HepG2 (cell line): ENCODE measurements around the gene IL15. TPM values are rescaled to one million over a fixed set of nuclear protein-coding genes. Genes with fewer than 3 reads are reported as not detected.

ENCODE experiments used
- ATAC-seq: fragments of 200-7000 bp; cut with Tn5 transposase; 3 replicates; pipeline ENCODE4 v1.9.1; 2020; ENCODE audit warnings: mild to moderate bottlenecking, moderate library complexity
- BruUV-seq: library from RNA; stranded (reverse); fragments of 400-500 nt; replicated peaks from 2 replicates; lab custom pipeline; 2021; lab: Mats Ljungman, UMichigan
- CTCF ChIA-PET: fragments of 300-600 bp; formaldehyde crosslinking; extraction: SDS; loops from one replicate; lab custom pipeline; 2021; ENCODE audit warnings: low total read pairs, inconsistent platforms, low intra/inter-chr PET ratio; lab: Yijun Ruan, JAX
- POLR2A ChIA-PET: fragments of 350-600 bp; sonication (Branson Sonifier 250); formaldehyde crosslinking; loops from one replicate; lab custom pipeline; 2020; ENCODE audit warnings: antibody characterized with exemption, inconsistent platforms; lab: Yijun Ruan, JAX
- DNase-seq: peaks from one replicate; pipeline ENCODE4 v3.0.0-alpha.2; 2015; ENCODE audit warnings: low spot score
- FAIRE-seq: peaks from 3 replicates; lab custom pipeline; 2011; peaks lifted over from hg19 to GRCh38; lab: Jason Lieb, UNC
- H2AFZ ChIP-seq: one replicate; pipeline ENCODE4 v1.6.1; 2011; ENCODE audit warnings: low read length, inconsistent platforms
- H3K27ac ChIP-seq: fragments of 300-600 bp; 3 replicates; pipeline ENCODE4 v1.8.0; 2011; ENCODE audit warnings: mixed run types, mild to moderate bottlenecking, mixed read lengths, low read length, inconsistent platforms; ENCODE audit not compliant: insufficient read depth; ENCODE audit errors: extremely low read length
- H3K27me3 ChIP-seq, 2 experiments: fragments of 200-600 bp in 1 of 2; 2 replicates in 1 of 2; 3 replicates in 1 of 2; pipeline versions ENCODE4 v1.6.0 to v1.8.0; 2011; ENCODE audit warnings: low read length in 2 of 2, mild to moderate bottlenecking in 2 of 2, moderate library complexity in 2 of 2, inconsistent platforms in 1 of 2; ENCODE audit not compliant: insufficient read depth in 2 of 2, control insufficient read depth in 1 of 2
- H3K36me3 ChIP-seq, 2 experiments: fragments of 200-600 bp in 1 of 2; replicated peaks in 1 of 2; 2 replicates in 1 of 2; 3 replicates in 1 of 2; pipeline versions ENCODE4 v1.5.1 to v1.8.0; 2011; ENCODE audit warnings: low read length in 2 of 2, inconsistent platforms in 1 of 2; ENCODE audit not compliant: insufficient read depth in 2 of 2, control insufficient read depth in 1 of 2
- H3K4me1 ChIP-seq: 2 replicates; pipeline ENCODE4 v1.5.1; 2012; ENCODE audit warnings: low read length, inconsistent platforms; ENCODE audit not compliant: insufficient read depth
- H3K4me2 ChIP-seq: 2 replicates; pipeline ENCODE4 v1.6.0; 2011; ENCODE audit warnings: low read depth, low read length, inconsistent platforms
- H3K4me3 ChIP-seq, 3 experiments: fragments of 200-600 bp in 1 of 3; sonication (generic), shearing (Covaris generic) in 1 of 3; replicated peaks in 1 of 3; 2 replicates each; pipeline ENCODE4 v1.5.1; 2011 to 2016; ENCODE audit warnings: low read length in 3 of 3, inconsistent platforms in 2 of 3, low read depth in 2 of 3, mild to moderate bottlenecking in 2 of 3, control low read depth in 1 of 3, mixed read lengths in 1 of 3; ENCODE audit not compliant: insufficient read depth in 1 of 3
- H3K79me2 ChIP-seq: one replicate; pipeline ENCODE4 v1.6.1; 2011; ENCODE audit warnings: low read length, inconsistent platforms; ENCODE audit not compliant: insufficient read depth
- H3K9ac ChIP-seq: 2 replicates; pipeline ENCODE4 v1.6.0; 2011; ENCODE audit warnings: mild to moderate bottlenecking, low read depth, low read length, inconsistent platforms; ENCODE audit not compliant: insufficient read depth
- H3K9me3 ChIP-seq: 2 replicates; pipeline ENCODE4 v1.5.1; 2012; ENCODE audit warnings: mild to moderate bottlenecking, low read length
- H4K20me1 ChIP-seq: 2 replicates; pipeline ENCODE4 v1.6.0; 2011; ENCODE audit warnings: inconsistent platforms, mild to moderate bottlenecking, low read length, moderate library complexity; ENCODE audit not compliant: insufficient read depth
- CEBPB ChIP-seq: IDR thresholded peaks from 2 replicates; pipeline ENCODE4 v1.6.1; 2011; ENCODE audit warnings: low read depth, low read length, improper control_type of control experiment, borderline replicate concordance
- ZNF430 ChIP-seq: sonication (generic); formaldehyde crosslinking; IDR thresholded peaks from 2 replicates; pipeline ENCODE4 v1.9.0; 2021; ENCODE audit warnings: mild to moderate bottlenecking, missing genetic modification reagents
- ZNF451 ChIP-seq: sonication (generic); formaldehyde crosslinking; IDR thresholded peaks from 2 replicates; pipeline ENCODE4 v1.5.0; 2020; ENCODE audit warnings: mild to moderate bottlenecking, missing genetic modification reagents
- ZNF616 ChIP-seq: sonication (generic); formaldehyde crosslinking; IDR thresholded peaks from 2 replicates; pipeline ENCODE4 v1.5.0; 2020; ENCODE audit warnings: low read depth, mild to moderate bottlenecking, missing genetic modification reagents
- ZNF720 ChIP-seq: sonication (generic); formaldehyde crosslinking; IDR thresholded peaks from 2 replicates; pipeline ENCODE4 v1.4.0; 2020; ENCODE audit warnings: missing genetic modification reagents
- ZSCAN9 ChIP-seq: IDR thresholded peaks from 2 replicates; pipeline ENCODE4 v1.6.1; 2016; ENCODE audit warnings: borderline replicate concordance
- WGBS: methylation state at CpG from one replicate; pipeline ENCODE4 v1.1.6; 2017; ENCODE audit warnings: low lambda C conversion rate; 5-methylcytosine and 5-hydroxymethylcytosine counted together
- in situ Hi-C: cut with HindIII; loops from 2 replicates; pipeline ENCODE4 v1.10.0; 2017; ENCODE audit warnings: low pct_unique_long_range_greater_than_20kb; ENCODE audit not compliant: extremely low pct_ligation_motif_present
- intact Hi-C: fragments of 100-400 bp; cut with micrococcal nuclease; formaldehyde crosslinking; loops from one replicate; pipeline ENCODE4 v1.10.0; 2022; ENCODE audit not compliant: unreplicated experiment
- polyA plus RNA-seq, 8 experiments: library from polyadenylated mRNA; depleted of rRNA in 3 of 8; stranded (reverse) in 7 of 8; unstranded in 1 of 8; fragments of >200 nt; fragmentation: Illumina TruSeq in 4 of 8; extraction: Trizol in 4 of 8; gene quantifications; 2 replicates each; pipeline versions ENCODE4 v1.2.1 to v1.2.3, GENCODE V29; 2011 to 2016; ENCODE audit warnings: low read depth in 4 of 8, missing spikeins in 1 of 8, mixed read lengths in 1 of 8; ENCODE audit not compliant: insufficient read depth in 1 of 8
- total RNA-seq, 5 experiments: library from RNA; depleted of rRNA; stranded (reverse); fragments of >200 nt; fragmentation: Illumina TruSeq; extraction: Trizol; gene quantifications; 2 replicates each; pipeline ENCODE4 v1.2.3, GENCODE V29; 2016; ENCODE audit warnings: low read depth in 1 of 5
- TF ChIP-seq, protein P1 (sequence below): sonication (generic); formaldehyde crosslinking; IDR thresholded peaks from 2 replicates; pipeline ENCODE4 v1.4.0; 2020; ENCODE audit warnings: missing genetic modification reagents; ENCODE audit errors: not compliant biosample characterization
- TF ChIP-seq, protein P2 (sequence below): sonication (generic); formaldehyde crosslinking; IDR thresholded peaks from 2 replicates; pipeline ENCODE4 v1.4.0; 2020; ENCODE audit warnings: missing genetic modification reagents
- TF ChIP-seq, protein P3 (sequence below): sonication (generic); formaldehyde crosslinking; IDR thresholded peaks from 2 replicates; pipeline ENCODE4 v1.8.0; 2022; ENCODE audit warnings: mild to moderate bottlenecking, missing genetic modification reagents, moderate library complexity
- TF ChIP-seq, protein P4 (sequence below): sonication (generic); formaldehyde crosslinking; IDR thresholded peaks from 2 replicates; pipeline ENCODE4 v1.8.1; 2023; ENCODE audit warnings: missing genetic modification reagents, mild to moderate bottlenecking, borderline replicate concordance
- TF ChIP-seq, protein P5 (sequence below): sonication (generic); formaldehyde crosslinking; IDR thresholded peaks from 2 replicates; pipeline ENCODE4 v1.5.0; 2020; ENCODE audit warnings: missing genetic modification reagents
- TF ChIP-seq, protein P6 (sequence below): sonication (generic); formaldehyde crosslinking; IDR thresholded peaks from 2 replicates; pipeline ENCODE4 v1.5.0; 2020; ENCODE audit warnings: missing genetic modification reagents, mild to moderate bottlenecking, borderline replicate concordance
- TF ChIP-seq, protein P7 (sequence below): sonication (generic); formaldehyde crosslinking; IDR thresholded peaks from 2 replicates; pipeline ENCODE4 v1.5.1; 2020; ENCODE audit warnings: missing genetic modification reagents, mild to moderate bottlenecking, borderline replicate concordance

IL15 gene
- total and polyA plus RNA-seq, 2 of the 13 experiments (the other 11 are each of a cell fraction or from before 2014, with no cell fraction given), result 0.12 to 0.24 TPM

DNA sequence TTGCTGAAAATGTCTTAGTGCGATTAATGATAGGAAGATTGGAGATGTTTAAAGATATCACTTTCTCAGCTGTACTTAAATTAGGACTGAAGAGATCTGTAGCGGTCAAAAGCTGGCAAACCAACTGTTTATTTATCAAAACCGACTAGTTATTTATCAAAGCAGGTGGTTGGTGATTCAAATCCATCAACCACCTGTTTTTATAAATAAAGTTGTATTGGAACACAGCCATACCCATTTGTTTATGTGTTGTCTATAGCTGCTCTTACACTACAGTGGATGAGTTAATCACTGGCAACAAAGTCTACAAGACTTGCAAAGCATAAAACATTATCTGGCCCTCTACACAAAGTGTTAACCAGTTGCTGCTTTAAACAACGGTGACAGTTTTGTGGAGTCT is 76.8 kb downstream of the IL15 start (continued):
- TF ChIP-seq, protein P1, sequence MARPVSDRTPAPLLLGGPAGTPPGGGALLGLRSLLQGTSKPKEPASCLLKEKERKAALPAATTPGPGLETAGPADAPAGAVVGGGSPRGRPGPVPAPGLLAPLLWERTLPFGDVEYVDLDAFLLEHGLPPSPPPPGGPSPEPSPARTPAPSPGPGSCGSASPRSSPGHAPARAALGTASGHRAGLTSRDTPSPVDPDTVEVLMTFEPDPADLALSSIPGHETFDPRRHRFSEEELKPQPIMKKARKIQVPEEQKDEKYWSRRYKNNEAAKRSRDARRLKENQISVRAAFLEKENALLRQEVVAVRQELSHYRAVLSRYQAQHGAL (CRISPR knock-in tag), result no peak
- TF ChIP-seq ZNF430 (CRISPR knock-in tag), result no peak
- TF ChIP-seq, protein P2, sequence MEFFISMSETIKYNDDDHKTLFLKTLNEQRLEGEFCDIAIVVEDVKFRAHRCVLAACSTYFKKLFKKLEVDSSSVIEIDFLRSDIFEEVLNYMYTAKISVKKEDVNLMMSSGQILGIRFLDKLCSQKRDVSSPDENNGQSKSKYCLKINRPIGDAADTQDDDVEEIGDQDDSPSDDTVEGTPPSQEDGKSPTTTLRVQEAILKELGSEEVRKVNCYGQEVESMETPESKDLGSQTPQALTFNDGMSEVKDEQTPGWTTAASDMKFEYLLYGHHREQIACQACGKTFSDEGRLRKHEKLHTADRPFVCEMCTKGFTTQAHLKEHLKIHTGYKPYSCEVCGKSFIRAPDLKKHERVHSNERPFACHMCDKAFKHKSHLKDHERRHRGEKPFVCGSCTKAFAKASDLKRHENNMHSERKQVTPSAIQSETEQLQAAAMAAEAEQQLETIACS, result no peak
- TF ChIP-seq ZSCAN9 (CRISPR knock-in tag), result no peak
- TF ChIP-seq, protein P3, sequence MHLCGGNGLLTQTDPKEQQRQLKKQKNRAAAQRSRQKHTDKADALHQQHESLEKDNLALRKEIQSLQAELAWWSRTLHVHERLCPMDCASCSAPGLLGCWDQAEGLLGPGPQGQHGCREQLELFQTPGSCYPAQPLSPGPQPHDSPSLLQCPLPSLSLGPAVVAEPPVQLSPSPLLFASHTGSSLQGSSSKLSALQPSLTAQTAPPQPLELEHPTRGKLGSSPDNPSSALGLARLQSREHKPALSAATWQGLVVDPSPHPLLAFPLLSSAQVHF (CRISPR knock-in tag), result no peak
- TF ChIP-seq CEBPB, result no peak

DNA sequence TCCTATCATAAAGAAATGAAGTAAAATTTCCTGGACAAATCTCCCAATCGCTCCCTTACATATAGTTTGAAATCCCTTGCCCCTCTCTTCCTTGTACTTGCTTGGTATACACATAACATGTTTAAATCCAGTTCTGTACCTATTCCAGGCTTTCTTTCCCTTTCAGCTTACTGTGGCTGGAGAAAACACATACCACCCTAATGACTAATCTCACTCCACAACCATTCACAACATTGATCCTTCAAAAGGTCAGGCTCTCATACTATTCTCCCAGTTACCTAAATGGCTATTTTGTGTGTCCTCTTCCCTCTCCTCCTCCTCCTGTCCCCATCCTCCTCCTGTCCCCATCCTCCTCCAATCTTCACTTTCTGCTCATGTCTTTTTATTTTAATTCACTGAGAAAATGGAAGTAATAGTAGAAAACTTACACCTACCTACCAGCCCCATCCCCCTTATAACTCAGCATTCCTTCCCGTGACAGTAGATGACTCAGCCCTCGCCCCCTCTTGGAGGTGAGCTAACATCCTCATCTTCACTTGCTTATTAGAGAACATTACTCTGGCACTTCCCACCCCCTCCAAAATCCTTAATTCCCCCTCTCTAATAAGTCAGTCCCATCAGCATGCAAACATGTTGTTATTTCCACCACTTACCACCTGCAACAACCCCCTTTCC is 77.5 kb downstream of the IL15 start:
- H3K4me2 ChIP-seq, result no peak overlapping the region
- no peaks in the 10 kb centered on the region for H3K4me1 ChIP-seq
- WGBS, result 2% methylated on average over 3 of the region's 3 CpGs
- POLR2A ChIA-PET, result no interaction called here
- no peak overlapping the region for H2AFZ ChIP-seq
- ATAC-seq (no peak), FAIRE-seq (no peak), DNase-seq (no peak)
- no TSS peak for BruUV-seq
- no peaks in the 10 kb centered on the region for H3K9me3 ChIP-seq
- no peak overlapping the region for H3K27ac ChIP-seq
- no peaks in the 10 kb centered on the region for H3K36me3 ChIP-seq
- H3K27me3 ChIP-seq, result no peaks in the 10 kb centered on the region
- no peaks in the 10 kb centered on the region for H4K20me1 ChIP-seq
- H3K9ac ChIP-seq, result no peak overlapping the region
- in situ Hi-C loops (no loop called here), intact Hi-C loops (loop anchor here (5.0 kb wide), 1 partner anchor 557 kb away; no protein-coding TSS in a partner anchor)
- H3K4me3 ChIP-seq, result no peak overlapping the region
- CTCF ChIA-PET, result no interaction called here
- H3K79me2 ChIP-seq, result no peaks in the 10 kb centered on the region
- TF ChIP-seq, protein P4, sequence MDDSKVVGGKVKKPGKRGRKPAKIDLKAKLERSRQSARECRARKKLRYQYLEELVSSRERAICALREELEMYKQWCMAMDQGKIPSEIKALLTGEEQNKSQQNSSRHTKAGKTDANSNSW, result no peak
- TF ChIP-seq, protein P5, sequence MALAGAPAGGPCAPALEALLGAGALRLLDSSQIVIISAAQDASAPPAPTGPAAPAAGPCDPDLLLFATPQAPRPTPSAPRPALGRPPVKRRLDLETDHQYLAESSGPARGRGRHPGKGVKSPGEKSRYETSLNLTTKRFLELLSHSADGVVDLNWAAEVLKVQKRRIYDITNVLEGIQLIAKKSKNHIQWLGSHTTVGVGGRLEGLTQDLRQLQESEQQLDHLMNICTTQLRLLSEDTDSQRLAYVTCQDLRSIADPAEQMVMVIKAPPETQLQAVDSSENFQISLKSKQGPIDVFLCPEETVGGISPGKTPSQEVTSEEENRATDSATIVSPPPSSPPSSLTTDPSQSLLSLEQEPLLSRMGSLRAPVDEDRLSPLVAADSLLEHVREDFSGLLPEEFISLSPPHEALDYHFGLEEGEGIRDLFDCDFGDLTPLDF, result no peak
- no peak for TF ChIP-seq ZNF720 (CRISPR knock-in tag)
- TF ChIP-seq ZNF616 (CRISPR knock-in tag), result no peak
- TF ChIP-seq ZNF451 (CRISPR knock-in tag), result no peak
- TF ChIP-seq, protein P6, sequence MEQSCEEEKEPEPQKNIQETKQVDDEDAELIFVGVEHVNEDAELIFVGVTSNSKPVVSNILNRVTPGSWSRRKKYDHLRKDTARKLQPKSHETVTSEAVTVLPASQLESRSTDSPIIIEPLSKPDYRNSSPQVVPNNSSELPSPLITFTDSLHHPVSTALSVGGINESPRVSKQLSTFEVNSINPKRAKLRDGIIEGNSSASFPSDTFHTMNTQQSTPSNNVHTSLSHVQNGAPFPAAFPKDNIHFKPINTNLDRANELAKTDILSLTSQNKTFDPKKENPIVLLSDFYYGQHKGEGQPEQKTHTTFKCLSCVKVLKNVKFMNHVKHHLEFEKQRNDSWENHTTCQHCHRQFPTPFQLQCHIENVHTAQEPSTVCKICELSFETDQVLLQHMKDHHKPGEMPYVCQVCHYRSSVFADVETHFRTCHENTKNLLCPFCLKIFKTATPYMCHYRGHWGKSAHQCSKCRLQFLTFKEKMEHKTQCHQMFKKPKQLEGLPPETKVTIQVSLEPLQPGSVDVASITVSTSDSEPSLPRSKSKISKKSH (CRISPR knock-in tag), result no peak
- TF ChIP-seq, protein P7, sequence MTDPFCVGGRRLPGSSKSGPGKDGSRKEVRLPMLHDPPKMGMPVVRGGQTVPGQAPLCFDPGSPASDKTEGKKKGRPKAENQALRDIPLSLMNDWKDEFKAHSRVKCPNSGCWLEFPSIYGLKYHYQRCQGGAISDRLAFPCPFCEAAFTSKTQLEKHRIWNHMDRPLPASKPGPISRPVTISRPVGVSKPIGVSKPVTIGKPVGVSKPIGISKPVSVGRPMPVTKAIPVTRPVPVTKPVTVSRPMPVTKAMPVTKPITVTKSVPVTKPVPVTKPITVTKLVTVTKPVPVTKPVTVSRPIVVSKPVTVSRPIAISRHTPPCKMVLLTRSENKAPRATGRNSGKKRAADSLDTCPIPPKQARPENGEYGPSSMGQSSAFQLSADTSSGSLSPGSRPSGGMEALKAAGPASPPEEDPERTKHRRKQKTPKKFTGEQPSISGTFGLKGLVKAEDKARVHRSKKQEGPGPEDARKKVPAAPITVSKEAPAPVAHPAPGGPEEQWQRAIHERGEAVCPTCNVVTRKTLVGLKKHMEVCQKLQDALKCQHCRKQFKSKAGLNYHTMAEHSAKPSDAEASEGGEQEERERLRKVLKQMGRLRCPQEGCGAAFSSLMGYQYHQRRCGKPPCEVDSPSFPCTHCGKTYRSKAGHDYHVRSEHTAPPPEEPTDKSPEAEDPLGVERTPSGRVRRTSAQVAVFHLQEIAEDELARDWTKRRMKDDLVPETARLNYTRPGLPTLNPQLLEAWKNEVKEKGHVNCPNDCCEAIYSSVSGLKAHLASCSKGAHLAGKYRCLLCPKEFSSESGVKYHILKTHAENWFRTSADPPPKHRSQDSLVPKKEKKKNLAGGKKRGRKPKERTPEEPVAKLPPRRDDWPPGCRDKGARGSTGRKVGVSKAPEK (CRISPR knock-in tag), result no peak
